Kasumi-1 (cell line): ENCODE measurements around the gene MEGF9.
"Not testable (repeated sequence)": the region's sequence is repeated elsewhere in the genome, so short reads cannot be mapped to it uniquely, and the experiment has no call there.

Experiments
- DNase-seq, 2 experiments: peaks; one replicate each; lab custom pipeline; 2025; lab: John Stamatoyannopoulos, UW

The MEGF9 gene

DNA sequence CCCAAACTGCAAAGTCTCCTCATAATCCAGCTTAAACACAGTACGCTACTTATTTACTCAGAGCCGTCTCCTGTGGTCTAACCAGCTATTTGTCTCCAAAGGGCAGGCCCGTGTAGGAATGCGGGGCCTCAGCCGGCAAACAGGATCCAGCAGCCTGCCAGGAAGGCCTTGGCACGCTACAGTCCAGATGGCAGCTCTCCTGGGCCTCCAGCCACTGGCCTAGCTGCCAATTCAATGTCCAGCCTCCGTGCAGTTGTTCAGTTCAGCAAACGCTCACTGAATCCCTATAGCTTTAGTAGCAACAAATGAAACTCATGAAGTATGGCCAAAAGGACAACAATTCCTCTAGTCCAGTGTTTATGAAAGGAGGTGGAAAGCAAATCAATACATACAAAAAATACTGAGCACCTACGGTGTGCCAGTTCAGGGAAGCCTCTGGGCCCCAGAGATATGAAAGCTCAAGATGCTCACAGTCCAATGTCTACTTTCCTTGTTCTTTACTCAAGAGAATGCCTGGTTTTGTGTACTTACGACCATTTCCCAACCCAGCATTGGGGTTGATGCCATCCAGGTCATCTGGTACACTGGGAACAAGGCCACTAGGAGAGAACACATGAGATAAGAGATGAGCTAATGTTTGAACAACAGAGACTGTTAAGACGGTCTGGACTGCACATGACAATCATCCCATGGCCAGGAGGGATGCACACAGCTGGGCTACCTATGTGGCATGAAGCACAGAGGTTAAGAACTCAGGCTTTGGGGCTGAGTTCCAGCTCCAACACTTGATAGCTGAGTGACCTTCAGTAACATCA, 142.6 kb downstream of the MEGF9 start:
- no peak for DNase-seq

DNA sequence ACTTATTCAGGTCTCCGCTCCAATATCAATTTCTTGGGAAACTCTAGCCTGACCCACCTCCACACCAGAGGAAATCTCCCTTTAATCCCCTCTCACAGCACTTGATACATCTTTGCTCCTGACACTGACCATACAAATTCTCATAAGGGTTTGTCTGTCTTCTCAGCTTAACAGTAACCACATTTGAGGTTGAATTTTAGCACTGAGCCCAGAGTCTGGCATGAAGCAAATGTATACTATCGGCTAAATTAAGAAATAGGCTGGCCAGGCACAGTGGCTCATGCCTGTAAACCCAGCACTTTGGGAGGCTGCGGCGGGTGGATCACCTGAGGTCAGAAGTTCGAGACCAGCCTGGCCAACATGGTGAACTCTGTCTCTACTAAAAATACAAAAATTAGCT, 144.0 kb downstream of the MEGF9 start:
- no peak for DNase-seq

DNA sequence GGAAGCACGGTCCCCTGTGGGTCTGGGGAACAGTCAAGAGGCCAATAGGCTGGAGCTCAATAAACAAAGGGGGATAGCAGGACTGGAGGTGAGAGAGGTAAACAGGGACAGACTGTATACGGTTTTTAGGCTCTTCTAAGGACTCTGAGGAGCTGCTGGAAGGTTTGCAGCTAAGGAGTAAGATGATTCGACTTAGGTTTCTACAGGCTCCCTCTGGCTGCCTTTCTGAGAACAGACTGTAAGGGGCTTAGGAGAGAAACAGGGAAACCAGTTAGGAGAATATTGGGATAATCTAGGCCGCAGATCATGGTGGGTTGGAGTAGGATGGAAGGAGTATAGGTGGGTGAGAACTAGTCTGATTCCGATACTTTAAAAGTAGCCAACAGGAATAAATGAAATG, 144.7 kb downstream of the MEGF9 start:
- no peak for DNase-seq

DNA sequence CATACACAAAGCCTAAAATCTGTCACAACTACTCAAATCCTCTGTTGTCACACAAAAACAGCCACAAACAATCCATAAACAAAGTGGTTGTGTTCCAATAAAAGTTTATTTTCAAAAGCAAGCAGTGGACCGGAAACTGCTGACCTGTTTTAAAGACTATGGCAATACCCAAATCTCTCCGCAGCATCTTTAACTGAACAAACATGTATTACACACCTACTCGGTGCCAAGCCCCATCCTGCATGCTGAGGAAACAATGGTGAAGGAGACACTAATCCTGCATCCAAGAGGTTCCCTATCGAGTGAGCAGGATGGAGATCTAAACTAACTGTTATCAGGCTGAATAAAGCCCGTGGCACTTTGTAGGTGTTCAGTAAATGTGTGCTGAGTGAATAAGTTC, 145.5 kb downstream of the MEGF9 start:
- no peak for DNase-seq

DNA sequence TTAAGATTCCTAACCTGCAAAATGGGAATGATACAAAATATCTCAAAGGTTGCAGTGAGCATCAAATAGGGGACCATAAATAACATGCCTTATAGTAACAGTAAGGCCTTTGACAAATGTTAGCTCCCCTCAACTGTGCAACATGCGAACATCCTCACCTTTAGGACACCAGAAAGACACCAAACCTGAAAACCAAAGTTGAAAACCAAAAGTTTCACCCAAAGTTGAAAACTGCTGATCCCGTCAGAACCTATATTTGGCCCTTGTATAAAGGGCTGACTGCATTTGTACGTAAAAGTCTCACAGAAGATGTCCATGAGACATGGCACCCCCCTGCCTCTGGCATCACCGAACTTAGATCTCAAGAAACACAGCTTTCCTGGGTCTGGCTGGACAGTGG, 146.4 kb downstream of the MEGF9 start:
- no peak for DNase-seq

DNA sequence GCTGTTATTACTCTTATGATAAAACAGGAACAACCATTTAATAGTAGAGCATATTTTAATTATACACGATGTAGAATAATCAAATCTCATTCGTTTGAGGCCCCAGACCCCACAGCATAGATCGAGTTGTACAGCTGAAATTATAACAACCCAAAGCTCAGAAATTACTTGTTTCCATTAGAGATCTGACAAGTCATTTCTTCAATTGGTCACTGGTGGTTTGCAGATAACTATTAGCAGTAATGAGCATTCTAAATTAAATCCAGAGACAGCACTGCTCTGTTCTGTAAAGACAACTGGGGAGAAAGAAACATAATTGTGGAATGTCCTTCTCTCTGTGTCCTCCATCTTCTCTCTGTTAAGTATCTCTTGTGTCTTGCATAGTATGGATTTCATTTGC, 147.2 kb downstream of the MEGF9 start:
- no peak for DNase-seq

DNA sequence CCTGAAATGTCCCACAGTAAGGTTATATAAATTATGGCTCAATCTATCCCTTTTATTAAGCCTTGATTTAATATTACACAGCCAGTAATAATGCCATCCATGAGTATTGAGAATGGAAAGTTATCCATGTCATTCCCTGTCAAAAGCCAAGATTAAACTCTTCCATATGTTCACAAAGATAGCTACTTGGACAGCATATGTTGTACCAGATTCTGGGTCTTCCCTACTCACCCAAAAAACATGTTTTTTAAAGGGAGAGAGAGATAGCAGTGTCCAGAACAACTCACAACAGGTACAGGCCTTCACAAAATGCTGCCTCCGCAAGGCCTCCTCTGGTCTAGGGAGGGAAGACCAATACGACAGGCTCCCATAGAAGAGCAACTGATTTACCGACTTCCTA, 149.7 kb downstream of the MEGF9 start:
- DNase-seq = no peak

DNA sequence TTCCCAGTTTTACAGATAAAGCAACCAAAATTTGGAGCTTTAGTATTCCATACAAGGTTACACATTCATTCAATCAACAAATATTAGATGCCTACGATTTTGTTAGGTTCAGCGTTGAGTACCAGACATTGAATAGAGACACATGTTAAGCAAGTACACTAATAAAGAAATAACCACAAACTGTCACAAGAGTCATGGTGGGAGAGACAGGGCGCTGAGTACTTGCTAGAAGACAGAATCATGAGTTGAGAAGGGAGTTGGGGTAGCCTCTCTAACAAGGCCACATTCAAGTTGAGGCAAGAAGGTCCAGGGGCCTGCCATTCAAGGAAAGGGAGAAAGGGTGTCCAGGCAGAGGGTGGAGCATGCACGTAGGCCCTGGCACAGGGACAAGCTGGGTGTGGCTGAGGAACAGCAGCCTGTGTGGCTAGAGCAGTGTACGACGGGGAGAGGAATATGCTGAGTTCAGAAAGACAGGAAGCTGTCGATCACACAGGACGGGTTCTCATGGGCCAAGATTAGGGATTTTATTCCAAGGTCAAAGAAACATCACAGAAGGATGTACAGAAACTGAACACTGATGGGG, 151.3 kb downstream of the MEGF9 start:
- no peak for DNase-seq

DNA sequence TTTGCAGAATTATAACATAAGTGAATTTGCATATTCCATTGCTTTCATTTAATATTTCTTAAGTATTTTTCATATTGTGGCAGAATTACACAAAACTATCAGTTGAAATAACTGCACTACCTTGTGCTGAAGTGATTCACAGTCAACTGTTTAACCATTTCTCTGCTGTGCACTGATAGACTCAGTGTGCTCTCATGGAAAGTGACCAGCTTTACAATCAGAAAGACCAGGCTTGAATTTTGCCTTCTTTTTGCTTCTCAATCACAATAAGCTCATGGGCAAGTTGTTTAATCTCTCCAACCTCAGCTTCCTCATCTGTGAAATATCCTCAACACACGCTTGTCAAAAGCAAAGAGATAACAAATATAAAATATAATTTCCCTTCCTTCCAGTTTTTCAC, 152.6 kb downstream of the MEGF9 start:
- no peak for DNase-seq

DNA sequence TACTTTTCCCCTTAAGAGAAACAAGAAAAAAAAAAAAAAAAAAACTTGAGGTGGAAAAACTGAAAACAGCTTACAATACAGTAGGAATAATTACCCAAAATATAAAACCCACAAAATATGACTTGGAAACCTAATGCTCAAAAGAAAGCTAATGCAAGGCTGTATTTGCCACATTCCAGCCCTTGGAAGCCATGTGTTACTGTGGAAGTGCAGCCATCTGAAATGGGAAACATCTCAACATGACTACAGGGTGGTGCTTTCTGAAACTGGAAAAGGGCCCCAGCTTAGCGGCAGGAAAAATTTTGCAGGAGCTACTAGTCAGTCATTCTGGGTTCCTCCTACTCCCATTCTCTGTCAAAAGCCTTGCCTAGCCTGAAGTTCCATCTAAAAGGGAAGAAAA, 154.7 kb downstream of the MEGF9 start:
- no peak for DNase-seq

DNA sequence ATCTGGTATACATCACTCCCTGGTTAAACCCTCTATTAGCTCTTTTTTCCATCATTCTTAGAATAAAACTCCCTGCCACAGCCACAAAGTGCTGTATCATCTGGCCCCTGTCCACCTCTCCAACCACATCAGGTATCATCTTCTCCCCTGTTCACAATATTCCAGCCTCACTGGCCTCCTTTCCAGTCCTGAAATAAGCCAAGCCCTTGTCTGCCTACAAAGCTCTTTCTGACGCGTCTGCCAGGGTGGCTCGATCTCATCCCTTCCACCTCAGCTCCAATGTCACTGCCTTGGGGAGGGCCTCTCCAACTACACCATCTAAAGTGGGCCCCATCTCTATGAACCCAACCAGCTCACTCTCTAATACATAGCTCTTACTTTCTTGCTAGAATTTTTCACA, 155.8 kb downstream of the MEGF9 start:
- no peak for DNase-seq

DNA sequence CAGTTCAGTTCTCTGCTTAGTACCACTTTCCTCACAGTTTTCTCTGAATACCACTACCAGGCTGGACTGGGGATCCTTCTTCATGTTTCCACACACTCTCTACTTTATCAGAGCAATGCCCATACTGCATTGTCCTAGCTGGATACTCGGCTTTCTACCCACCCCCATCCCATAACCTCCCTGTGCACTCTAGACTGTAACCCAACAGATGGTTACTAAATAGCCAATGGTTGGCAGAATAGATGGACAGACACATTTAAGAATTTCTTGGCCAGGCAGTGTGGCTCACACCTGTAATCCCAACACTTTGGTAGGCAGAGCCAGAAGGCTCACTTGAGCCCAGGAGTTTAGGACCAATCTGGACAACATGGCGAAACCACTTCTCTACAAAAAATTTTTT, 157.1 kb downstream of the MEGF9 start:
- no peak for DNase-seq

DNA sequence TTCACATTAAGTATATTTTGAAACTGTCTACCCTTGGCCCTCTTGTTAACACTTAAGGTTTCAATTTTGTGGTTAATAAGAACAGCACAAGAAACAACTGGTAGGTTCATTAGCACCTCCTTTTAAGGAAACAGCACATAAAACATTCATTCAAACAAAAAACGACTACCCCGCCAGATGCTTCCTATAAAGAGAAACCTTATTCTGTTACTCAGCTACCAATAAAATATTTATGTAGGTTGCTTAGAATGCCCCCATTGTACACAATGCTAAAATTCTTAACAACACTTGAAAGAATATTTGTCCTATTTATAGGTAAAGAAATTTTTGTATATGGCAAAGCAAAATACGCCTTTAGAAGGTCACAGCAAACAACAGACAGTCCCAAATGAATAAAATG, 157.5 kb downstream of the MEGF9 start:
- DNase-seq = no peak

DNA sequence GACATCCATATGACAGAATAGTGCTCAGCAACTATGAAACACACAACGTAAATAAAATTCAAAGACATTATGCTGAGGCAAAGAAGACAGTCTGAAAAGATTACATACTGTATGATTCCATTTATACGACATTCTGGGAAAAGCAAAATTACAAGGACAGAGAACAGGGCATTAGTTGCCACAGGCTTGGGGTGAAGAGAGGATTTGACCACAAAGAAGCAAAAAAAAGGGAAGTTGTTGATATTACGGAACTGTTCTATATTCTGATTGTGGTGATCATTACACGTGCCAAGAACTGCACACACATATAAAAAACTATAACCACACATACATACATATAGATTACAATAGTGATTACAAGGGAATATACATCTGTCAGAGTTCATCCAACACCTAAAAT, 158.4 kb downstream of the MEGF9 start:
- DNase-seq = peak; percentile 90 to 95

DNA sequence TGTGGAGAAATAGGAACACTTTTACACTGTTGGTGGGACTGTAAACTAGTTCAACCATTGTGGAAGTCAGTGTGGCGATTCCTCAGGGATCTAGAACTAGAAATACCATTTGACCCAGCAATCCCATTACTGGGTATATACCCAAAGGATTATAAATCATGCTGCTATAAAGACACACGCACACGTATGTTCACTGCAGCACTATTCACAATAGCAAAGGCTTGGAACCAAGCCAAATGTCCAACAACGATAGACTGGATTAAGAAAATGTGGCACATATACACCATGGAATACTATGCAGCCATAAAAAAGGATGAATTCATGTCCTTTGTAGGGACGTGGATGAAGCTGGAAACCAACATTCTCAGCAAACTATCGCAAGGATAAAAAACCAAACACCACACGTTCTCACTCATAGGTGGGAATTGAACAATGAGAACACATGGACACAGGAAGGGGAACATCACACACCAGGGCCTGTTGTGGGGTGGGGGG, 162.0 kb downstream of the MEGF9 start:
- DNase-seq = not testable (repeated sequence)
